Activated T-cell treated with anti-CD3 and anti-CD28 coated beads for 48 hours (primary cell): ENCODE data around the gene AJUBA.
"Not testable (repeated sequence)": the region's sequence is repeated elsewhere in the genome, so short reads cannot be mapped to it uniquely, and the experiment has no call there.

ENCODE experiments used
- DNase-seq: peaks from one replicate; pipeline ENCODE4 v3.0.0-alpha.2; 2020; ENCODE audit warnings: low read depth

AJUBA gene

DNA sequence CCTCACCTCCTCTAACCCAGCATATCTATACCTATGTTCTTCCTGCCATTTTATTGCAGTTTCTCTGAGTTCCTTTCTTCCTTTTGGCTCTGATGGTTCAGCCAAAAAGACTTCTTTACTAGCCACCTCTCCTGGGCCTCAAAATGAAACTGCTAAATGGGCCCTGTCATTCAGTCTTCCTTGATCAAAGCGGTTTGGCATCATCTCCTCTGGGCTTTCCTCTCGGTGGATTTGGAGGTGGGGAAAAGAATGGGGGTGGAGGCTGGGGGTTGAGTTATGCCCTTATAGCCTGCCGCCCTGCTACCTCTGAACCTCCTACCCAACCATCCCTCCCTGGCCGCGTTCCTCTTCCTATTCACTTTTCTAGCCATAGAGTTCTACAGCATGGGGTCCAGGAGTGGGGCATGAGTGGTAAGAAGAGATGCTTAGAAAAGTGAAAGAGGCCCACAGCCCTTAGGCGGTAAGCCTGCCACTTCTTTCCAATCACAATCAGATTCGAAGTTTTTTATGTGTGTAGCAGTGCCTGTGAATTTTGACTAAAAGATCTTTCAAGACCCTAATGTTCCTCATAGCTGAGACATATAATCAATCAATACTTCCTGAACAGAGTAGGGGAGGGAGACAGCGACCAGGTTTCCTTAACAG lies 2.5 kb downstream of the AJUBA start:
- no peak for DNase-seq

DNA sequence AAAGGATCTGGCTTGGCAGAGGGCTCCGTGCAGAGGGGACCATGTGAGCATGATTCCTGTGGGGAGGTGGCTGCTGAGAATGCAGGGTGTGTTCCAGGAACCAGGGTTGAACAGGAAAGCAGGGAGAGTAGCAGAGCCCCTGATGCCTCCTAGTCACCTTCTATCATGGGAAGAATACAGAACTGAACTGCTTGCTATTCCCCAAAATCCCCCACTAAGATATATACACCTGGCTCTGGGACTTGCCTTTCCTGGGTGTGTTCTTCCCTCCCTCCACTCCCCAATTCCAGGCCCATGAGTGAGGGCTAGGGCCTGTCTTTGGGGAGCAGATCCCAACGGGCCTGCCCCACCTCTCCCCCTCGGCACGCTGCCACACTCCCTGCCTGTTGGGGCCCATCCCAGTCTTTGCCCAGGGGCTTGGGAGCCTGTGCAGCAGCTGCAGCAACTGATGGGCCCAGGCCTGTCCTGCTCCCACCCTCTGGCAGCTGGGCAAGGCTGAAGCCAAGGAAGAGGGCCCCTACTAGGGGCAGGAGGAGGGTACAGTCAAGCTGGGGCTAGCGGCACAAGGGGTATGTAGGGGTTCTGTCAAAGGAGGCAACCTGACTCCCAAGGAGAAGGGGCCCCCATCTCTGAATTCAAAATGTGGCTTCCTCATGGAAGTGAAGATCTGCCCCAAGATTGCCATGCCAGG lies 3.2 kb downstream of the AJUBA start:
- no peak for DNase-seq

DNA sequence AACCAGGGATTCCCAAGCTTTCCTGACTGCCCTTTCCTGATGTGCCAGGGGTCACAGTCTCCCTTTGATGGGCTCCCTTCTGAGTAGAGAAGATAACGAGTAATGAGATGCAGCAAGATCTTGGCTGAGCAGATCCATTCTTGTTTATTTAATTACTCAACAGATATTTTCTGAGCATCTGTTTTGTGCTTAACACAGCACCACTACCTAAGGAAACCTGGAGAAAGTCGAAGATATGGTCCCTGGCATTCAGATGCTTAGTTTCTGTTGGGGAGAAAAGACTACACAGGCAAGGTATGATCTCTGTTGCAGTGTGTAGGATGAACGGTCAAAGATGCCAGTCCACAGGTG lies 3.9 kb downstream of the AJUBA start:
- no peak for DNase-seq

DNA sequence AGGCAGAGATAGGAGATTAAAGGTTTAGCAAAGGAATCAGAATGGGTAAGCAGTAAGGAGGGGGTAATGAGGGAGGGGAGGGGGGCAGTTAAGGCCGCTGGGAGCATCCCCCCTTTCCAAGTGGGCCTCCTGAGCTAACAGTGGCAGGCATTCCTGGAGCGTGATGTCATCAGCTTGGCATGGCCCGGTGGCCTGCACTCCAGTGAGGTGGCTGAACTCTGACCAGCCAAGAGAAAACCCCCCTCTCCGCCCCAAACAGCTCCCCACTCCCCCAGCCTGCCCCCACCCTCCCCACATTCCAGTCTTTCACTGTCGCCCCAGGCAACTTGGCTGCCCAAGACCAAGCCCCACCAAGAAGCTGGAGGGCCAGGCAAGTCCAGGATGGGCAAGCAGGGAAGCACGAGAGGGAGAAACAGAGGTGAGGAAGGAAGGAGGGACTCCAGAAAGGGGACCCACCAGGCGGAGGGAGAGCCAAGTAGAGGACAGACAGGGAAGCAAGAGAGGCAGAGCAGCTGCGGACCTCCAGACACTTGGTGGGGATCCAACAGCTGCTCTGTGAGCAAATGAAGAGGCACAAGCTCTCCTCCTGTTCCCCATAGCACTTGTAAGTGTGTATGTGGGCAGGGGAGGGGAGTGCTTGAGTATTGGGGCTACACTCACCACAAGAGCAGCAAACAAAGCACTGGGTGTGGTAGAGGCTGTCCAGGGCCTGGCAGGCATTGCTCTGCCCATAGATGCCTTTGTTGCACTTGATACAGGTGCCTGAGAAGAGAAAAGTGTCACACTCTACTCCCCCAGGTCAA lies 4.5 kb downstream of the AJUBA start:
- no peak for DNase-seq

DNA sequence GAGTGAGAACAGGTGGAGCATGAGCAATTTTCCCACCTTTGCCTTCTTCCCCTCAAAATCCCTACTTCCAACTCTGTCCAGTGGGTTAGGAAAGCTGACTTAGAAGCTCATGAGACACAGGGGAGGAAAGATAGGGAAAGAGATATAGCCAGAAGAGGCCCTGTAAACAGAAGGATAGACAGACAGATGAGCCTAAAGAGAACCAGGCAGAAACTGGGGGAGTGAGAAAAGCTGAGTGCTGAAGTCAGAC lies 5.0 kb downstream of the AJUBA start:
- no peak for DNase-seq

DNA sequence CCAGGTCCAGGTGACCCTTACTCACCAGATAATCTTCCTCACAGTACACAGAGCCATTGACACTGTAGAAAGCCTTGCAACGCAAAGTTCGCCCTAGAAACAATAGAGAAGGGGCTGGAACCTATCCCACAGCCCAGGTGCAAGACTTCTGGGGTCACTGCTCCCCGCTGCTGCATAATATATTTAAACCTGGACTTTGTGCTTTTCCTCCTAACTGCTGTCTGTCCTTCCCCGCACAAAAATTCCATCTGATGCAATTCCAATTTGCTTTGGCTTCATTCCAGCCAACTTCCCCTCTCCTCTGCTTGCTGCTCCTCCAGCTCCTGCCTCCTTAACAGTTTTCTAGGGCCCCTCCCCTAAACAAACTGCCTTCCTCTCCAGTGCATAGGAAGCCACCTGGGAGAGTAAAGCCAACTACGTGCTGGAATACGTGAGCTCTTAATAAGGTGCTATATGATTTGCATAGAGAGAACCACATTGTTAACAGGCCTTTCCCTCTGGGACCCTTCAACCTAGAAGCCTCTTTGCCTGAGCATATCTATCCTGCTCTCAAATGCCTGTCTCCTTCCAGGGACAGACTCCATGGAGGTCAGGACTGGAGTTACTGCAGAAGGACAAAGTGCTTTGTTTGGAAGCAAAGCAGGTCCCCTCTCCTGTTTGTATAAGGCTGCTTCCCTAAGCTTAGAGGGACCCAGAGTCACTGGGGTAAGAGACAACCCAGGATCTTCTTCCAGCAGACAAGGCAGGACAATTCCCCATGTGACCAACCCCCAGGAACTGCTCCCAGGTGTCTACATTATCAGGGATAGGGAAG lies 5.5 kb downstream of the AJUBA start:
- DNase-seq = no peak

DNA sequence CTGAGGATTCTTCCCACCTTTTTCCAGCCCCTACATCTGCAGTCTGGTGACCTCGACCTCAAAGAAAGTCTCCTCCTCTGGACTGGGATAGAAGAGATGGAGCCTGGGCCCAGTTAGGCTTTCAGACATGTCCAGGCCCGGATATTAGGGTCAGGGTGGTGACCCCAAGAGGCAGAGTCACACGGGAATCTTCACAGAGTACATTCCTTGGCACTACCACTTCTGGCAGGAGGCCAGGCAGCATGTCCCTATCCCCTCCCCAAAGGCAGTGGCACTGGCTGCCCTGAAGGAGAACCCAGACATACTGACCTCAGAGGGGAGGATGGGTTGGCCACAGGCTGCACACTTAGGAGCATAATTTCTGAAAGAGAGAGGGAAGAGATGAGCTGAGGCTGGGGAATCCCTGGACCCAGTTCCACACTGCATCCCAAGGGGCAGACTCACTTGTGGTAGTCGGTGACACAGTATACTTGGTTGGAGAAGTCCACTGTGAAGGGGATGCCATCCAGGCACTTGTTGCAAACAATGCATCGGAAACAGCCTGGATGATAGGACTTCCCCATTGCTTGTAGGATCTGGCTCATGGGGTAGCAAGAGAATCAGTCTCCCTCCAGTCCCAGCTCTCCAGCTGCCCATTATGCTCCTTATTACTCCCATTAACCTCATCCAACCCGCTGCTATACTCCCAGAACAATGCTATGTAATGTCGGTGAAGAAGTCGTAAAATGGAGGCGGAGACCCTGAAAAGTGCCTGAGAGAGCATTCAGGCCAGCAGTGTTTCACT lies 7.6 kb downstream of the AJUBA start:
- no peak for DNase-seq

GRCh38 chr14:22973217-22974032 lies 8.9 kb downstream of the AJUBA start:
- no peak for DNase-seq

GRCh38 chr14:22972313-22972930 lies 9.9 kb downstream of the AJUBA start:
- no peak for DNase-seq

DNA sequence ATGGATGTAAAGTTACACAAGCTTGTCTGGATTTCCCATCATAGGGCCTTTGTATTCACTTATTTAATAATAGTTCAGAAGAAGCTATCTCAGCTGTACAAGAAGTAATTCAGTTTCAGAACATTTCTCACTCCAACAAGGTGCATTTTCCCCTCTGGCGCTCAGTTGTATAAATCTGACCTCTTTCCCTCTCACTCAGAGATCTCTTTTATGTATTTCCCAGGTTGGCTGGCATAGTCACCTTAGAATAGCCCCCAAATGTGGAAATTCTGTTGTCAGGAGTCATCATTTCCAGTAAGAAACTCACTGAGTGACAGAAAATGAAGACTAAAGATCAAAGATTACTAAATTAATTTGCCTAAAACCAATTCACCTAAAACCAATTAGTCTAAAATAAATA lies 11.2 kb downstream of the AJUBA start:
- no peak for DNase-seq

DNA sequence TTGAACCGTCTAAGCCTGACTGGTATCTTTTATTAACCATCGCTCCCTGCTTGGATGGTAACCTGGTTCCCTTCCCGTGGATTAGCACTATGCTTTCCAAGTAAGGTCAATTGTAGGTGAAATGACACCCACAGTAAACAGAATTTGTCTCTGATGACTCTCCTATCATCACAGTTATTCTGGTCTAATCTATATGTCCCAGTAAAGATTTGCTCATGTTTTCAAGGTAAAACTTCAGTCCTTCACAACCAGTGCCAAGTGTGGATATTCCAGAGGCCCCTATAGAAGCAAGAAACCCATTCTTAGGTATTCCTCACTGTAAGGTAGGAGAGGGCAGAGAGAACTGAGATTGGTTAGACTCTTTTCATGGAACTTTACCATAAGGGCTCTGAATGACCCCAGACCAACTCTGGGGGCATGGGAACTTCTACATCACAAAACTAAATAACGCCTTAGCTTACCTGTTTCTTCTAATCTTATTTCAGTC lies 15.5 kb downstream of the AJUBA start:
- no peak for DNase-seq

DNA sequence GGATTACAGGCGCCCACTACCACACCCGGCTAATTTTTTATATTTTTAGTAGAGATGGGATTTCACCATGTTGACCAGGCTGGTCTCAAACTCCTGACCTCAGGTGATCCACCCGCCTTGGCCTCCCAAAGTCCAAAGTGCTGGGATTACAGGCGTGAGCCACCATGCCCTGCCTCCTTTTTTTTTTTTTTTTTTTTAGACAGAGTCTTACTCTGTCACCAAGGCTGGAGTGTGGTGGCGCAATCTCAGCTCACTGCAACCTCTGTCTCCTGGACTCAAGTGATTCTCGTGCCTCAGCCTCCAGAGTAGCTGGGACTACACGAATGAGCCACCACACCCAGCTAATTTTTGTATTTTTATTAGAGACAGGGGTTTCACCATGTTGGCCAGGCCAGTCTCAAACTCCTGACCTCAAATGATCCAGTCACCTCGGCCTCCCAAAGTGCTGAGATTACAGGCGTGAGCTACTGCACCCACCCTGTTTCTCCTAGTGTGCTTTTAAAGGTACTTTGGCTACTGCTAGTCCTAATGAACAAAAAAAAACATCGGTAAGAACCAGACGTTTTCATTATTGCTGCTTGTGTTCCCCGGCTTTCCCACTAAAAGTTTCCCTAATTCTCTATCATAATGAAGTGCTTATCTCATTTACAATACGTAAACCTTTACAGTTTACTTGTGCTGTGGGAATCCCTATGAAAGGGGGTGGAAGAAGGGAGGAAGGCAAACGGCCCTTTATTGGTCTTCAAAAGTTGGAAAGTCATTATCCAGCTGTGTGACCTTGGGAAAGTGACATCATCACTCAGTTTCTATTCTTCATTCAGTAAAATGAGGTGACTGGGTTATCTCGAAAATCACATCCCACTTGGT lies 16.2 kb downstream of the AJUBA start:
- not testable (repeated sequence) for DNase-seq

GRCh38 chr14:22962061-22962676 lies 20.2 kb downstream of the AJUBA start:
- no peak for DNase-seq

GRCh38 chr14:22955702-22956569 lies 26.4 kb downstream of the AJUBA start:
- no peak for DNase-seq

DNA sequence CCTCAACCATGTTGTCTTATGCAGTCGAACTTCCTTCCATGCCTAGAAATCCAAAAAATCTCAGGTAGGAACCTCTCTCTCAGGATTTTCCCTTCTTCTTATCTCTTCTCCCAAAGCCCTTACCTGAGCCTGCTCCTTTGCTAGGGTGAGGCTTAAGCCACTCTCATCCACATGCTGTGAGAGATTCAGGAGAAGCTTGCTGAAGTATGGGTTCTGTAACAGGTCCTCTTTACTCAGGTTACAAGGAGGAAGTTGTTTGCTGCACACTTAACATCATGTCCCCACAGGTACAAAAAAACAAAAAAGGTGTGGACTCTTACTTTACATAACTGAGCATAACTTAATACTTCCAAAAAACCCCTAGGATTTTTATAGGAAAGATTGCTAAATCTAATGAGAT lies 29.9 kb downstream of the AJUBA start:
- DNase-seq = no peak

GRCh38 chr14:22951795-22952194 lies 30.6 kb downstream of the AJUBA start:
- DNase-seq = not testable (repeated sequence)

DNA sequence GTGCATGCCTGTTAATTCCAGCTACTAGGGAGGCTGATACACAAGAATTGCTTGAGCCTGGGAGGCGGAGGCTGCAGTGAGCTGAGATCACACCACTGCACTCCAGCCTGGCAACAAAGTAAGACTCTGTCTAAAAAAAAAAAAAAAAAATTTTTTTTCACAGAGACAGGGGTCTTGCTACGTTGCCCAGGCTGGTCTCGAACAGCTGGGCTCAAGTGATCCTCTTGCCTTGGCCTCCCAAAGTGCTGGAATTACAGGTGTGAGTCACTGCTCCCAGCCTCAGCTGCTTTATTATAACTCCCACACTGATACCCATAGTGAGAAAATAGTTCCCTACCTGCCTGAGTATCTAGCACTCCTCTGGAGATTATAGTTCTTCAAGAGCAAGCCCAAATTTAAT lies 36.7 kb downstream of the AJUBA start:
- DNase-seq = no peak

- DNase-seq = no peak
These were observed 42.7 kb downstream of the AJUBA start for GRCh38 chr14:22939684-22940083.
